ENCODE measurements around the gene RAB27B.

- TF ChIP-seq ZNF396 (CRISPR knock-in tag; IDR thresholded peaks at IDR 0.05; ENCODE audit: borderline replicate concordance) (no peak), CTCF (IDR thresholded peaks at IDR 0.05) (no peak), TP53 (CRISPR knock-in tag; IDR thresholded peaks at IDR 0.05) (no peak), ATF2 (CRISPR knock-in tag; IDR thresholded peaks at IDR 0.05; ENCODE audit: borderline replicate concordance, low read depth) (no peak), FOXJ3 (CRISPR knock-in tag; IDR thresholded peaks at IDR 0.05; ENCODE audit: borderline replicate concordance) (no peak), HMGXB4 (CRISPR knock-in tag; IDR thresholded peaks at IDR 0.05) (no peak), GABPB1 (CRISPR knock-in tag; IDR thresholded peaks at IDR 0.05) (no peak), PREB (CRISPR knock-in tag; IDR thresholded peaks at IDR 0.05; ENCODE audit: borderline replicate concordance) (no peak), CDX4 (CRISPR knock-in tag; IDR thresholded peaks at IDR 0.05; ENCODE audit: borderline replicate concordance) (no peak), RELA (CRISPR knock-in tag; IDR thresholded peaks at IDR 0.05; ENCODE audit: borderline replicate concordance) (no peak), SP1 (CRISPR knock-in tag; conservative IDR thresholded peaks at IDR 0.05) (no peak), JUN (CRISPR knock-in tag; IDR thresholded peaks at IDR 0.05) (no peak)
Measured at GRCh38 chr18:54822872-54823845, 5.1 kb upstream of the RAB27B start.

Data from WTC11 (cell line).